Activated naive CD4-positive, alpha-beta T cell treated with anti-CD3 and anti-CD28 coated beads for 36 hours (primary cell): ENCODE results near the gene VSIG10L. TPM values are rescaled to one million over a fixed set of nuclear protein-coding genes. Genes with fewer than 3 reads are reported as not detected.

ENCODE experiments used
- CTCF ChIA-PET: fragments of 350-600 bp; sonication (Branson Sonifier 250); formaldehyde crosslinking; loops from one replicate; lab custom pipeline; 2021; ENCODE audit warnings: antibody characterized with exemption; lab: Charles Lee
- DNase-seq: peaks from one replicate; pipeline ENCODE4 v3.0.0-alpha.2; 2020
- H3K27ac Mint-ChIP-seq: one replicate; pipeline ENCODE4 v1.8.0; 2021; ENCODE audit warnings: mild to moderate bottlenecking, mixed read lengths
- H3K27me3 Mint-ChIP-seq: one replicate; pipeline ENCODE4 v1.8.0; 2021; ENCODE audit warnings: low read depth, mixed read lengths
- H3K36me3 Mint-ChIP-seq: one replicate; pipeline ENCODE4 v1.8.0; 2021; ENCODE audit warnings: low read depth, mixed read lengths
- H3K4me1 Mint-ChIP-seq: one replicate; pipeline ENCODE4 v1.8.0; 2021; ENCODE audit warnings: low read depth, mixed read lengths
- H3K4me3 Mint-ChIP-seq: one replicate; pipeline ENCODE4 v1.8.0; 2021; ENCODE audit warnings: mild to moderate bottlenecking, moderate library complexity, mixed read lengths
- H3K9me3 Mint-ChIP-seq: one replicate; pipeline ENCODE4 v1.8.0; 2021; ENCODE audit warnings: mixed read lengths
- intact Hi-C: fragments of 100-400 bp; cut with micrococcal nuclease; formaldehyde crosslinking; loops from one replicate; pipeline ENCODE4 v1.15.1; 2023
- total RNA-seq, 2 experiments: library from RNA; stranded (reverse); gene quantifications; one replicate each; pipeline ENCODE4 v1.2.3, GENCODE V29; 2021

The VSIG10L gene
- total RNA-seq, 2 experiments from 2014 or later: 1.4 to 1.5 TPM

DNA sequence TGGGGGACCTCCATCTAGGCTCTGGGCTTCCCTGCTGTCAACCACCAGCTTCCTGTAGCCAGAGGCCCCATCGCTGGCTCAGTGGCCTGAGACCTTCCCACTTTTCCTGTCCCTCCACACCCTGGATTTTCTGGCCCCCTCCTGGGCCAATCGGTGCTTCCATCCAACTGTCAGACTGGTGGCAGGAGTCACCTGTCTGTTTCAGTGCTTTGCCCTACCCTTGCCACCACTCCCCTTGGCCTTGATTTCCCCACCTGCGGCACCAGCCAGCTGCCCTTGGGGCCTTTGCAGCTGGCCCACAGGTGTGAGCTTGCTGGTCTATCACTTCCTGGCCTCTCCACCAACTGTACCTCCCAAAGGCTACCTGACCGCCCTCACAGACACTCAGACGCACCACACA, 12.5 kb downstream of the VSIG10L start:
- Mint-ChIP-seq H3K27me3 (peaks cover 50% of the 10 kb centered on the region), H3K9me3 (peaks cover 1% of the 10 kb centered on the region), H3K36me3 (no peaks in the 10 kb centered on the region), H3K27ac (no peak overlapping the region), H3K4me3 (no peak overlapping the region), H3K4me1 (peaks cover 5% of the 10 kb centered on the region)
- CTCF ChIA-PET: no interaction called here
- intact Hi-C loops: no loop called here
- DNase-seq: no peak

GRCh38 chr19:51327066-51328001, 14.6 kb downstream of the VSIG10L start:
- Mint-ChIP-seq H3K36me3 (no peaks in the 10 kb centered on the region), H3K4me3 (peak overlapping the region; percentile 39), H3K4me1 (peaks cover 5% of the 10 kb centered on the region), H3K27me3 (peaks cover 57% of the 10 kb centered on the region), H3K9me3 (peaks cover 1% of the 10 kb centered on the region), H3K27ac (no peak overlapping the region)
- CTCF ChIA-PET: interaction anchor here (0.6 kb wide), 1 partner anchor 171 kb away, joined by 3 read pairs; no protein-coding TSS in a partner anchor
- intact Hi-C loops: loop anchor here (2.0 kb wide), 1 partner anchor 169 kb away; no protein-coding TSS in a partner anchor
- DNase-seq: peak; percentile 75

GRCh38 chr19:51326216-51327065, 15.5 kb downstream of the VSIG10L start:
- peaks cover 52% of the 10 kb centered on the region for H3K27me3 Mint-ChIP-seq
- H3K36me3 Mint-ChIP-seq: no peaks in the 10 kb centered on the region
- no peak overlapping the region for H3K4me3 Mint-ChIP-seq
- H3K9me3 Mint-ChIP-seq: peaks cover 1% of the 10 kb centered on the region
- CTCF ChIA-PET: no interaction called here
- no peak for DNase-seq
- no peak overlapping the region for H3K27ac Mint-ChIP-seq
- intact Hi-C loops: loop anchor here (2.0 kb wide), 1 partner anchor 168 kb away; no protein-coding TSS in a partner anchor
- H3K4me1 Mint-ChIP-seq: peaks cover 5% of the 10 kb centered on the region

DNA sequence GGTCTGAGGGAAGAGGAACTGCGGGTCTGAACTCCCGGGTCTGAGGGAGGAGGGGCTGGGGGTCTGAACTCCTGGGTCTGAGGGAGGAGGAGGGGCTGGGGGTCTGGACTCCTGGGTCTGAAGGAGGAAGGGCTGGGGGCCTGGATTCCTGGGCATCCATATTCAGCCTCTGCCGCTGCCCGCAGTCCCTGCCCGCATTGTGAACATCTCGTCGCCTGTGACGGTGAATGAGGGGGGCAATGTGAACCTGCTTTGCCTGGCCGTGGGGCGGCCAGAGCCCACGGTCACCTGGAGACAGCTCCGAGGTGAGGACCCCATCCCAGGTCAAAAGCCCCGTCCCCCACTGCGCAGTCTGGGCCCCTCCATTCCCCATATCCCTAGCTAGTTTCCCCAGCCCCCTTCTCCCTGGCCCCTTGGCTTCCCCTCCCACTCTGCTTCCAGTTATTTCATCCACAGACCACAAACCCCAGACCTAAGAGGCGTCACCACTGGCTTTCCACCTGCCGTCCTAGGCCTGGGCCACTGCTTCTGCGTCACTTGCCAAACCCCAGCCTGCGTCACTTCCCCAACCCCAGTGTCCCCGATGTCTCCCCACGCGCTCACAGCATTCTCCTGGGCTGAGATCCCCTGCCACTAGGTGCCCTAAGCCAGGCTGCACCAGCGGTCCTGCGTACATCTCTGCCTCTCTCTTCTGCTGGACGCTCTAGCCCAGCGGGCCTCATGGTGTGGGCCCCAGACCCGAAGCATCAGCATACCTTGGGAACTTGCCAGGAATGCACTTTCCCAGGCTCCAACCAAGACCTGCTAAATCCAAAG, 16.6 kb downstream of the VSIG10L start:
- Mint-ChIP-seq H3K4me3 (no peak overlapping the region), H3K9me3 (no peaks in the 10 kb centered on the region), H3K27ac (no peak overlapping the region), H3K27me3 (peaks cover 46% of the 10 kb centered on the region), H3K36me3 (no peaks in the 10 kb centered on the region), H3K4me1 (peaks cover 5% of the 10 kb centered on the region)
- no peak for DNase-seq
- intact Hi-C loops: no loop called here
- CTCF ChIA-PET: no interaction called here

DNA sequence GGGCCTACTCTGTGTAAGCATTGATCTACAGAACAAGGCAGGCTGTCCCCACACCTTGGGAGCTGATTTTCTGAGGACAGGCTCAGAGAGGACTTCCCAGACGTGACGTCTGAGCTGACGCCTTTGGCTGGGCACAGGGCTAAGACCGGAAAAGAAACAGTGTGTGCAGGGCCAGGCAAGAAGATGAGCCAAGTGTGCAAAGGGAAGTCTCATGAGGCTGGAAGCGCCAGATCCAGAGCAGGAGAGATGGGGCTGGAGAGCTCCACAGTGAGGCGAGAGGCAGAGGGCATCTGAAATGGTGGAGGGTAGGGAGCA, 17.8 kb downstream of the VSIG10L start:
- CTCF ChIA-PET: interaction anchor here (0.7 kb wide), 1 partner anchor 248 kb away, joined by 4 read pairs; no protein-coding TSS in a partner anchor
- Mint-ChIP-seq H3K4me1 (peaks cover 5% of the 10 kb centered on the region), H3K27me3 (peaks cover 36% of the 10 kb centered on the region), H3K9me3 (no peaks in the 10 kb centered on the region), H3K27ac (no peak overlapping the region), H3K4me3 (no peak overlapping the region), H3K36me3 (no peaks in the 10 kb centered on the region)
- no peak for DNase-seq
- intact Hi-C loops: no loop called here

- Mint-ChIP-seq H3K27me3 (peaks cover 35% of the 10 kb centered on the region), H3K27ac (no peak overlapping the region), H3K36me3 (no peaks in the 10 kb centered on the region), H3K4me3 (no peak overlapping the region), H3K4me1 (peaks cover 5% of the 10 kb centered on the region), H3K9me3 (no peaks in the 10 kb centered on the region)
- no peak for DNase-seq
- CTCF ChIA-PET: interaction anchor here (0.7 kb wide), 1 partner anchor 247 kb away, joined by 4 read pairs; no protein-coding TSS in a partner anchor
- intact Hi-C loops: no loop called here
Observed at GRCh38 chr19:51323481-51324166, 18.3 kb downstream of the VSIG10L start.

DNA sequence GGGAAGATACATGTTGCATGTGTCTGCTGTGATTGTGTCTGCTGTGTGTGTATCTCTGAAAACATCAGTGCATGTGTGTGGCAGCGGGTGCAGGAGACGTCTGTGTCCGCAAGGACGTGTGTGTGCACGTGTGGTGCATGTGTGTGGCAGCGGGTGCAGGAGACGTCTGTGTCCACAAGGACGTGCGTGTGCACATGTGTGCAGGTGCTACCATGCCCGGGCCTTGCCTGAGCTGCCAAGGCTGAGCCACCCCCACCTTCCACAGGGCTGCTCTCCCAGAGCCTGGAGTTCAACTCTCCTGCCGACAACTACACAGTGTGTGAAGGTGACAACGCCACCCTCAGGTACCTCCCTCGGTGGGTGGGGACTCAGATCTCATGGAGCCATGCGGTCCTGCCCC, 20.1 kb downstream of the VSIG10L start:
- H3K27ac Mint-ChIP-seq: no peak overlapping the region
- peaks cover 28% of the 10 kb centered on the region for H3K27me3 Mint-ChIP-seq

GRCh38 chr19:51320280-51320657, 21.7 kb downstream of the VSIG10L start:
- DNase-seq: no peak
- no peak overlapping the region for H3K4me3 Mint-ChIP-seq
- no peaks in the 10 kb centered on the region for H3K36me3 Mint-ChIP-seq
- no peaks in the 10 kb centered on the region for H3K4me1 Mint-ChIP-seq
- intact Hi-C loops: no loop called here
- CTCF ChIA-PET: no interaction called here
- H3K27ac Mint-ChIP-seq: no peak overlapping the region
- H3K27me3 Mint-ChIP-seq: peaks cover 16% of the 10 kb centered on the region
- no peaks in the 10 kb centered on the region for H3K9me3 Mint-ChIP-seq

More for the DNA sequence above, 20.1 kb downstream of the VSIG10L start:
- CTCF ChIA-PET: no interaction called here
- no peak for DNase-seq
- Mint-ChIP-seq H3K4me3 (no peak overlapping the region), H3K4me1 (no peaks in the 10 kb centered on the region), H3K36me3 (no peaks in the 10 kb centered on the region), H3K9me3 (no peaks in the 10 kb centered on the region)
- intact Hi-C loops: no loop called here

GRCh38 chr19:51319649-51320279, 22.2 kb downstream of the VSIG10L start:
- CTCF ChIA-PET: no interaction called here
- no peak for DNase-seq
- H3K27ac Mint-ChIP-seq: no peak overlapping the region
- no peak overlapping the region for H3K4me3 Mint-ChIP-seq
- intact Hi-C loops: no loop called here
- no peaks in the 10 kb centered on the region for H3K36me3 Mint-ChIP-seq
- H3K9me3 Mint-ChIP-seq: no peaks in the 10 kb centered on the region
- H3K27me3 Mint-ChIP-seq: peaks cover 17% of the 10 kb centered on the region
- H3K4me1 Mint-ChIP-seq: no peaks in the 10 kb centered on the region

DNA sequence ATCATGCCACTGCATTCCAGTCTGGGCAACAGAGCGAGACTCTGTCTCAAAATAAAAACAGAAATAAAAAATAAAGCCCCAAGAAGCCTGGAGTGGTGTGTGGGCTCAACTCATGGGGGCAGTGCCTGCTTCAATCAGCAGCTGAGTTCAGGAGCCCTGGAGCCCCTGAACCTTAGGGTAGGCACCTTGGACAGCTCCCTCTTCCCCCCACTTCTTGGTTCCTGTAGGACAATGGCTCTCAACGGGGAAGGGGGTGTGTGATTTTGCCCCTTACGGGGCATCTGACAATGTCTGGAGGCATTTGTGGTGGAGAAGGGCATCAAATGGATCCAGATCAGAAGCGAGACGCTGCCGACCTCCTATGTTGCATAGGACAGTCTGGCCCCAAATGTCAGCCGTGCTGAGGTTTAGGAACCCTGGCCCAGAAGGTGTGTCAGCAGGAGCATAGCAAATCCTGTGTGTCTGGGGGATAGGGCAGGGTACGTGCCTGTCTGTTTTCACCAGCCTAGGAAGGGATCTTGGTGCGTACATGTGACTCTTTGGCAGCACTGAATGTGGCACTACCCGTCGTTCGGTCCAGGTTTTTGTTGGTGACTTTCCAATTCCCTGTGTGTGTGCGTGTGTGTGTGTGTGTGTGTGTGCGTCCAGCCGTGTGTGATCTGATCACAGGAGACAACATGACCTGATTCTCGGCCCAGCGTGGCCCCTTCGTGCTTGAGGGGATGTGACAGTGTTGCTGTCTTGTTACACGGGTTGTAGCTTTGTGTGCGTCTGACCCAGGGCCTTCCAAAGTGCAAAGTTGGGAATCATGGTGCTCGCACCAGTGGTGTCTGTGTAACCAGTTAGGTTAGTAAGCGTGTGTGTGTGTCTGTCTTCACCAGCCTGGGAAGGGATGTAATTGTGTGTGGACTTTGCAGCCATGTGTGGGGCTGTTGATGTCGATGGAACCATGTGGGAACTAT, 23.0 kb downstream of the VSIG10L start:
- no peaks in the 10 kb centered on the region for H3K9me3 Mint-ChIP-seq
- H3K4me1 Mint-ChIP-seq: no peaks in the 10 kb centered on the region
- no peak overlapping the region for H3K27ac Mint-ChIP-seq
- intact Hi-C loops: no loop called here
- peaks cover 18% of the 10 kb centered on the region for H3K27me3 Mint-ChIP-seq
- DNase-seq: no peak
- no peak overlapping the region for H3K4me3 Mint-ChIP-seq
- CTCF ChIA-PET: no interaction called here
- H3K36me3 Mint-ChIP-seq: no peaks in the 10 kb centered on the region
